GM18873 (cell line): ENCODE data around the gene ARID1B.

Experiments
- ATAC-seq: cut with Tn5 transposase; IDR thresholded peaks from one replicate; pipeline ENCODE4 v1.9.1; 2021; ENCODE audit warnings: mild to moderate bottlenecking, moderate library complexity, moderate number of reproducible peaks; ENCODE audit not compliant: unreplicated experiment, low FRiP score

Gene ARID1B

GRCh38 chr6:157086632-157087031 lies 309.5 kb downstream of the ARID1B start:
- ATAC-seq: no peak

- no peak for ATAC-seq
These were observed 310.8 kb downstream of the ARID1B start for GRCh38 chr6:157087974-157088373.

DNA sequence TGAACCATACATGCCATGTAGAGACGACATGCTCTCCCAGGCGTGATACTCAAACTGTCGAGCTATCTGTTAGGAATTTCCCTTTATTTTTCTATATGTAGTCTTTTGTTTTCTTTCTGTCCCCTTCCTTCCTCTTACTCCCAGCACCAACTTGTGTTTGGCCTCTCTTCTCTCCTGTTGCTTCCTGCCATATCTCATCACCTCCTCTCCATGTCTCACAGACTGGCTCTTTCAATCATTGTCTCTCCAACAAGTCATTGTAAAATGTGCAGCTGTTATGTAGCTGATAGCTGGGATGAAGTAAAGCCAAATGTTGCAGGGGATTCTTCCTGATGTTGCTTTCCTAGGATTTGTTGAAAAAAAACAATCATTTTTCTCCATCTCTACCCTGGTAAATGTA lies 311.7 kb downstream of the ARID1B start:
- ATAC-seq: no peak

DNA sequence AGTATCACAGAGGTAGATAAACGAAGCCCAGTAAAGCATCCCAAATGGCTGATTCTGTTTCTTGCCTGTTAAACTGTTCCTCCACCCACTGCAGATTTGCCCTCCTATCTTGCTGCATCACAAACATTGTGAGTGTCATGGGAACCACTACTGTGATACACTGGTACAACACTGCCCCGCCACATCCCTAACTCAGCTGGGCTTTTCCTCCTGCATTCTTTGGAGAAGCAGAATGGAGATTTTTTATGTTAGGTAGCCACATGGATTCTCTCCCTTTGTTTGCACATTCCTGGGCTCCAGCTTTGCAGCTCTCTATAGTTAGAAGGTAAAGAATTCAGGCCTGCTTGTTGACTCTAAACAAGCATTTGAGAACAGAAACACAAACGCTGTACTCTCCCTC lies 312.1 kb downstream of the ARID1B start:
- no peak for ATAC-seq

- ATAC-seq: no peak
These were observed 312.7 kb downstream of the ARID1B start for GRCh38 chr6:157089851-157090250.

- ATAC-seq: no peak
These were observed 313.6 kb downstream of the ARID1B start for GRCh38 chr6:157090736-157091135.

GRCh38 chr6:157091243-157091642 lies 314.1 kb downstream of the ARID1B start:
- no peak for ATAC-seq

- ATAC-seq: no peak
These were observed 314.8 kb downstream of the ARID1B start for GRCh38 chr6:157091856-157092460.

GRCh38 chr6:157092736-157093135 lies 315.6 kb downstream of the ARID1B start:
- no peak for ATAC-seq

- ATAC-seq: no peak
These were observed 316.4 kb downstream of the ARID1B start for GRCh38 chr6:157093536-157093935.

- ATAC-seq: no peak
These were observed 316.9 kb downstream of the ARID1B start for GRCh38 chr6:157094038-157094437.

DNA sequence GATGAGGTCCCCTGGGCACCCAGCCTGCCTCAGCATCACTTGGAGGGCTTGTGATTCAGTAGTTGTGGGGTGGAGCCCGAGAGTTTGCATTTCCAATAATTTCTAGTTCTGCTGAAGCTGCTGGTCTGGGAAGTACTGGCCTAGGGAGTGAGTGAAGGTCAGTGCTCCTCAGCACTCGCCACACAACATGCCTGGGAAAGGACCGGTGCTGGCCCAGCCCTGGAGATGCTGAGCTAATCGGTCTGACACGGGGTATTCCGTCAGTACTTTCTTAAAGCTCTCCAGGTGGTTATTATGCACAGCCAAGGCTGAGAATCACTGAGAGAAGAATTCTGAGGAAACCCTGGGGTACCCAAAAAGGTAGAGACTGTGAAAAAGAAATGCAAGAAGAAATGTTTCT lies 317.9 kb downstream of the ARID1B start:
- ATAC-seq: no peak

- ATAC-seq: no peak
These were observed 318.4 kb downstream of the ARID1B start for GRCh38 chr6:157095569-157095968.

DNA sequence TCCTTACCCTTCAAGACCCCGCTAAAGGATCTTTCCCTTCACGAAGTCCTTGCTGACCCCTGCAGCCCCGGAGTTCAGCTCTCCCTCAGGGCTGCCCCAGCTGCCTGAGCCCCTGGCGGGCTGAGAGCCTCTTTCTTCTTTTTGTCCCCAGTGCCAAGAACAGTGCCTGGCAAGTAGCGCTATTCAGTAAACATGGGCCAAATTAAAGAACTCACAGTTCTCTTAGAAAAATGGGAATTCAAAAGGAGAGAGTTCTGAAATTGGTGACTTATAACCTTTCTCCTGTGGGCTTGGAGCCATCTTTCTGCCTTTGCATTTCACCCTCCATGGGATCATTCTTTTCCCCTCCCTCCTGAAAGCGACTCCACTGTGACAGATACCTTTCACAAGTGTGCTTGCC lies 318.9 kb downstream of the ARID1B start:
- no peak for ATAC-seq

- ATAC-seq: no peak
These were observed 319.3 kb downstream of the ARID1B start for GRCh38 chr6:157096522-157096921.

DNA sequence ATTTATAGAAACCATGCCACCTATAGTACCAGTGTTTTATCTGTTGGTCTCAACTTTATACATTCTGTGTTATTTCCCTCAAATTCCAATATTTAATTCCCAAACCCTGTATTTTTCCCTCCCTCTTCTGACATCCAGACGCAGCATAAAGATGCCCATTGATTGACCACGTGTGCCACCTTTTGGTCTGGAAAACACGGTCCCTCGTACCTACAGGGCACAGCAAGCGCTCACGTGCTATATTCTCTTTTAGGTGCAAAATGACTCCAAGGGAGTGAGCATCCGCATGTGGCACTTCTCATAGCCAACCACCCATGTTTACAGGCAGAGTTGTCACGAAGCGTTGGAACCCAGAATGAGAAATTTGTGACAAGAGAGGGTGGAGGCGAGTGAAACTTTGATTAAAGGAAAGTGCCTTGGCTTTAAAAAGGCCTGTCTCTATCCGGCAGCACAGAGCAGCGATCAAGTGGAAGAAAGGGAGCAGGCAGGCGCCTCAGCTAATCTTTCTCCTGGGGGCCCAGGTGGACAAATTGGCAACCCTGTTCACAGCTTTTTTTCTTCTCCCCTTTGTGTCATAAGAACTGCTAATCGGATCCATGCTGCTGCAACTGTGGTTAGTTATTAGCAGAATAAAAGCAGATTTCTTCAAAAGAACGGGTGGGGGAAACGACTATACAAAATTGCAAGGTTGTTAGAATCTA lies 320.2 kb downstream of the ARID1B start:
- ATAC-seq: no peak

GRCh38 chr6:157098999-157099398 lies 321.8 kb downstream of the ARID1B start:
- ATAC-seq: no peak

GRCh38 chr6:157099912-157100593 lies 322.9 kb downstream of the ARID1B start:
- ATAC-seq: peak; percentile 97

GRCh38 chr6:157101166-157101565 lies 324.0 kb downstream of the ARID1B start:
- no peak for ATAC-seq

- ATAC-seq: no peak
These were observed 327.6 kb downstream of the ARID1B start for GRCh38 chr6:157104803-157105202.

- ATAC-seq: no peak
These were observed 329.3 kb downstream of the ARID1B start for GRCh38 chr6:157106487-157106886.

- no peak for ATAC-seq
These were observed 330.4 kb downstream of the ARID1B start for GRCh38 chr6:157107571-157107914.
